Esophagus muscularis mucosa (tissue), 4 donors: ENCODE measurements around the gene SYCE1.

Experiments used
- CTCF ChIP-seq, 3 experiments: fragments of 200-600 bp in 2 of 3; fragments of 450-650 bp in 1 of 3; sonication (generic) in 2 of 3; IDR thresholded peaks; one replicate each; pipeline ENCODE4 v1.5.1; 2017 to 2019; ENCODE audit warnings: antibody characterized with exemption in 3 of 3, mild to moderate bottlenecking in 2 of 3, moderate library complexity in 1 of 3
- EP300 ChIP-seq: sonication (generic); formaldehyde crosslinking; IDR thresholded peaks from one replicate; pipeline ENCODE4 v1.6.1; 2017; ENCODE audit warnings: antibody characterized with exemption
- POLR2A ChIP-seq: fragments of 450-650 bp; IDR thresholded peaks from one replicate; pipeline ENCODE4 v1.6.1; 2017; ENCODE audit warnings: antibody characterized with exemption, moderate library complexity, mild to moderate bottlenecking, low read depth
- POLR2AphosphoS5 ChIP-seq, 2 donors: sonication (generic); formaldehyde crosslinking; IDR thresholded peaks; one replicate each; pipeline ENCODE4 v1.6.1; 2017; ENCODE audit warnings: antibody characterized with exemption in 2 of 2

- TF ChIP-seq CTCF (IDR thresholded peaks at IDR 0.05) (no peak), POLR2AphosphoS5 (IDR thresholded peaks at IDR 0.05) (no peak), POLR2A (no peak), EP300 (no peak)
Measured at GRCh38 chr10:133528296-133528844, 37.0 kb downstream of the SYCE1 start.
